ENCODE data around the gene EPB41L1.
A peak's percentile ranks its signal among the peaks of the same experiment; 100 is the strongest.

DNA sequence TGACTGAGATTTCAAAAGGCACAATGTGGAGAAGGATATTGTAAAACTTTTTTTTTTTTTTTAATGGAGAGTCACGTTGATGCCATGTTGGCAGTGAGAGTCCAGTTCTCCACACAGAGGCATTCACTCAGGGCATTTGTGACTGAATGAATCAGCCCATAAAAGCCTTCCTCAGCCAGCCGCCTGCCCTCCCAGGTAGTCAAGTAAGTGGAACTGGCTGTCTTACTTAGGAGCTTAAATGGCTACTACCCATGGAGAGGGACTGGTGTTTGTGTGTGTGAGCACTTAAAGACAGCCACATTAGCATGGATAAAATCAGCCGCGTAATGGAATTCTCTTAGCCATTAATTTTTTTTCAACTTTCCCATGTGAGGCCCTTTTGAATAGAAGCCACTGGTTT is 94.3 kb downstream of the EPB41L1 start:
- TF ChIP-seq, protein P1, sequence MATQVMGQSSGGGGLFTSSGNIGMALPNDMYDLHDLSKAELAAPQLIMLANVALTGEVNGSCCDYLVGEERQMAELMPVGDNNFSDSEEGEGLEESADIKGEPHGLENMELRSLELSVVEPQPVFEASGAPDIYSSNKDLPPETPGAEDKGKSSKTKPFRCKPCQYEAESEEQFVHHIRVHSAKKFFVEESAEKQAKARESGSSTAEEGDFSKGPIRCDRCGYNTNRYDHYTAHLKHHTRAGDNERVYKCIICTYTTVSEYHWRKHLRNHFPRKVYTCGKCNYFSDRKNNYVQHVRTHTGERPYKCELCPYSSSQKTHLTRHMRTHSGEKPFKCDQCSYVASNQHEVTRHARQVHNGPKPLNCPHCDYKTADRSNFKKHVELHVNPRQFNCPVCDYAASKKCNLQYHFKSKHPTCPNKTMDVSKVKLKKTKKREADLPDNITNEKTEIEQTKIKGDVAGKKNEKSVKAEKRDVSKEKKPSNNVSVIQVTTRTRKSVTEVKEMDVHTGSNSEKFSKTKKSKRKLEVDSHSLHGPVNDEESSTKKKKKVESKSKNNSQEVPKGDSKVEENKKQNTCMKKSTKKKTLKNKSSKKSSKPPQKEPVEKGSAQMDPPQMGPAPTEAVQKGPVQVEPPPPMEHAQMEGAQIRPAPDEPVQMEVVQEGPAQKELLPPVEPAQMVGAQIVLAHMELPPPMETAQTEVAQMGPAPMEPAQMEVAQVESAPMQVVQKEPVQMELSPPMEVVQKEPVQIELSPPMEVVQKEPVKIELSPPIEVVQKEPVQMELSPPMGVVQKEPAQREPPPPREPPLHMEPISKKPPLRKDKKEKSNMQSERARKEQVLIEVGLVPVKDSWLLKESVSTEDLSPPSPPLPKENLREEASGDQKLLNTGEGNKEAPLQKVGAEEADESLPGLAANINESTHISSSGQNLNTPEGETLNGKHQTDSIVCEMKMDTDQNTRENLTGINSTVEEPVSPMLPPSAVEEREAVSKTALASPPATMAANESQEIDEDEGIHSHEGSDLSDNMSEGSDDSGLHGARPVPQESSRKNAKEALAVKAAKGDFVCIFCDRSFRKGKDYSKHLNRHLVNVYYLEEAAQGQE (IDR thresholded peaks at IDR 0.05; ENCODE audit: borderline replicate concordance) = no peak
- TF ChIP-seq, protein P2, sequence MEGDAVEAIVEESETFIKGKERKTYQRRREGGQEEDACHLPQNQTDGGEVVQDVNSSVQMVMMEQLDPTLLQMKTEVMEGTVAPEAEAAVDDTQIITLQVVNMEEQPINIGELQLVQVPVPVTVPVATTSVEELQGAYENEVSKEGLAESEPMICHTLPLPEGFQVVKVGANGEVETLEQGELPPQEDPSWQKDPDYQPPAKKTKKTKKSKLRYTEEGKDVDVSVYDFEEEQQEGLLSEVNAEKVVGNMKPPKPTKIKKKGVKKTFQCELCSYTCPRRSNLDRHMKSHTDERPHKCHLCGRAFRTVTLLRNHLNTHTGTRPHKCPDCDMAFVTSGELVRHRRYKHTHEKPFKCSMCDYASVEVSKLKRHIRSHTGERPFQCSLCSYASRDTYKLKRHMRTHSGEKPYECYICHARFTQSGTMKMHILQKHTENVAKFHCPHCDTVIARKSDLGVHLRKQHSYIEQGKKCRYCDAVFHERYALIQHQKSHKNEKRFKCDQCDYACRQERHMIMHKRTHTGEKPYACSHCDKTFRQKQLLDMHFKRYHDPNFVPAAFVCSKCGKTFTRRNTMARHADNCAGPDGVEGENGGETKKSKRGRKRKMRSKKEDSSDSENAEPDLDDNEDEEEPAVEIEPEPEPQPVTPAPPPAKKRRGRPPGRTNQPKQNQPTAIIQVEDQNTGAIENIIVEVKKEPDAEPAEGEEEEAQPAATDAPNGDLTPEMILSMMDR (IDR thresholded peaks at IDR 0.05; ENCODE audit: poor library complexity, severe bottlenecking) = no peak
- TF ChIP-seq RAD21 (conservative IDR thresholded peaks at IDR 0.05) = no peak
- peak; percentile 55 for TF ChIP-seq POLR2AphosphoS5 (IDR thresholded peaks at IDR 0.05)
